SKM-1 (cell line): ENCODE measurements around the gene CTNND1.

Experiments
- DNase-seq: peaks from one replicate; lab custom pipeline; 2025; ENCODE audit not compliant: unreplicated experiment; lab: John Stamatoyannopoulos, UW

Gene CTNND1

GRCh38 chr11:57763568-57763967, 2.0 kb downstream of the CTNND1 start:
- no peak for DNase-seq

- no peak for DNase-seq
These were observed 2.4 kb downstream of the CTNND1 start for GRCh38 chr11:57764021-57764420.

DNA sequence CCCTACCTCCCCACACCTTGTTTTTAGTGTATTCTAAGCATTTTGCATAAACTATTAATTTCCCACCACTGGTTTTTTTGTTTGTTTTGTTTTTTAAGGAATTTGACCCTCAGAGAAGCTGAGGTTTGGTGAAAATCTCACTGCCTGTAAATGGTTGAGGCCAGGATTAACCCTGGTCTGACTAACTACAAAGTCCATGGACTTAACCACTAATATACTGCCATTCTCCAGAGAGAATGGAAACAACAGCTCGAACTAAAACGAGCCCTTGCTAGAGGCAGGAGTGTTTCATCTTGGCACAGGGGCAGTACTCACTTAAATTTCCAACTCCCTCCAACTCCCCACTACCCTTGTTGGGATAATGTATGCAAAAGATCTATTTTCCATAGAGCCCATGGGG, 3.0 kb downstream of the CTNND1 start:
- DNase-seq = no peak

DNA sequence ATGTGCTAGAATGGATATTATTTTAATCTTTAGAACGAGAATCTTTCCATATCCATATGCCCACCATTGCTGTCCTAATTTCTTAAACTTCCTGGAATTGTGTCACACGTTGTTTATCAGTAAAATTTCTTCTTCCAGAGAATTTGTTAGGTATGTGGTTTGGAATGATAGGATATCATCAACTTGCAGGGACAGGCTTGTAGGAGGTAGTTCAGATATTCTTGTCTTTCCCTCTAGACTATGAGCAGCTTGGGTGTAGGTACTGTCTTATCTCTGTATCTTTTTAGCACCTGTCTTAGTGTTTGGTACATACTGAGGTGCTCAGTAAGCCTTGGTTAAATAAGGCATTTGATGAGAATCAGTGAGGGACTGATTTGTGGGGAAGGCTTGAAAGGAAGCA, 3.4 kb downstream of the CTNND1 start:
- DNase-seq = no peak

GRCh38 chr11:57770793-57771192, 9.2 kb downstream of the CTNND1 start:
- no peak for DNase-seq

- no peak for DNase-seq
These were observed 9.8 kb downstream of the CTNND1 start for GRCh38 chr11:57771365-57771764.

- no peak for DNase-seq
These were observed 11.0 kb downstream of the CTNND1 start for GRCh38 chr11:57772562-57772961.

DNA sequence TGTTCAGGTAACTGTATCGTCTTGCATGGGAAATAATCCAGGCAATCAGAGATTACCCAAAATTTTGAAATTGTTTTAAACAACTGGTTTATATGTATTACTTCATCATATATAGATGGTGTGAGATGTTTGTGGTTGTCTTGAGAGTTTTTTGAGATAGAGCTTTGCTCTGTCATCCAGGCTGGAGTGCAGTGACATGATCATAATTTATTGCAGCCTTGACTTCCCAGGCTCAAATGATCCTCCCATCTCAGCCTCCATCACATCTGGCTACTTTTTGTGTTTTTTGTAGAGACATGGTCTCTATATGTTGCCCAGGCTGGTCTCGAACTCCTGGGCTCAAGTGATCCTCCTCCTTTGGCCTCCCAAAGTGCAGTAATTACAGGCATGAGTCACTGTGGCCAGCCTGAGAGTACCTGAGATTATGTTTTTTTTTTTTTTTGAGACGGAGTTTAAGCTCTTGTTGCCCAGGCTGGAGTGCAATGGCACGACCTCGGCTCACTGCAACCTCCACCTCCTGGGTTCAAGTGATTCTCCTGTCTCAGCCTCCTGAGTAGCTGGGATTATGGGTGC, 11.5 kb downstream of the CTNND1 start:
- DNase-seq = no peak

DNA sequence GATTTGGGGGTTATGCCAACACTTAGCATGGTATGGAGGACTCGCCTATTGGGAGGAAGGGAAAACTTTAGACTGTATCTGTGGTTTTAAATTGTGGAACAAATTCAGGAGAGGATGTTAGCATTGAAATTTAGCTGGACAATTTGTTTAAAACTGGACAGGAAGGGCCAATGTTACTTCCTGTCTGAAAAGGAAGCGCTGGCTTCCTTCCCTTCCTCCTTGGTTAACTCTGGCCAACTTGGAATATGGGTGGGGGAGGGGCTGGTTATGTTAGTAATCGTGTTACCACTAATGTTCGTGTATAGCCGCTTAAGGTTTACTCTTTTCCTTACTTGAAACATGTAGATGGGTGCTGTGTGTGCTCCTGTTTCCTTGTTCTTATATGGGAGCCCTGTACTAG, 13.9 kb downstream of the CTNND1 start:
- DNase-seq = no peak

- DNase-seq = no peak
These were observed 14.5 kb downstream of the CTNND1 start for GRCh38 chr11:57776031-57776521.

- no peak for DNase-seq
These were observed 15.1 kb downstream of the CTNND1 start for GRCh38 chr11:57776577-57777210.

GRCh38 chr11:57777969-57778317, 16.3 kb downstream of the CTNND1 start:
- no peak for DNase-seq

DNA sequence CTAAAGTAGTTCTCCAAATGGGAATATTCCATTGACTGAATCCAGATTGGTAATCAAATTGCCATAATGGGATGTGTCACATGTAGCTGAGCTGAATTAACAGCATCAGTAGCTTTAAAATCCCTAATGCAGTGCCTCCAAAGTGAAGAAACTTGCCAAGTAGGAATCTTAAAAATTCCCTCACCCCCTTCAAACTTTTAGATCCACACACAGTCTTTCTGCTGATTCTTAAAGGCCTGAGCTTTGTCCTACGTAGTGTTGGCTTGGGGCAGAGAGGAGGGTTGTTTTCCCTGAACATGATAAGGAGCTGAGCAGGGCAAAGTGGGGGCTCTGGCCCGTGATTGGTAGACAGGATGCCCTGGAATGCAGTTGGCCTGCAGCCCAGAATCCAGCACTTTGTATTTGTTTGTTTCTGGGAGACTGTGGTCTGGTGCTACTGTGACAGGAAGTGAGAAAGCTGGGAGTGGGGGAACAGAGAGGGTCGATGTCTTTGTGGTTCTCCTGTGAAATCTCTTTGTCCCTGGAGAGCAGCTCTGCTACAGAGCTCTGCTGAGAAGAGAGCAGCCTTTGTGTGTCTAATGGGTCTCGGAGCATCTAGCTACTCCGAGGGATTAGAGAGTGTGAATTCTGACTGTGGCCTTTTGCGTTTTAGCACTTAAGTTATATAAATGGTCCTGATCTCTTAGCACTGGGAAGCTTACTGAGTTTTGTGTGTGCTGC, 16.9 kb downstream of the CTNND1 start:
- DNase-seq = no peak

- DNase-seq = no peak
These were observed 17.7 kb downstream of the CTNND1 start for GRCh38 chr11:57779276-57779675.

GRCh38 chr11:57781529-57781943, 19.9 kb downstream of the CTNND1 start:
- DNase-seq = no peak

DNA sequence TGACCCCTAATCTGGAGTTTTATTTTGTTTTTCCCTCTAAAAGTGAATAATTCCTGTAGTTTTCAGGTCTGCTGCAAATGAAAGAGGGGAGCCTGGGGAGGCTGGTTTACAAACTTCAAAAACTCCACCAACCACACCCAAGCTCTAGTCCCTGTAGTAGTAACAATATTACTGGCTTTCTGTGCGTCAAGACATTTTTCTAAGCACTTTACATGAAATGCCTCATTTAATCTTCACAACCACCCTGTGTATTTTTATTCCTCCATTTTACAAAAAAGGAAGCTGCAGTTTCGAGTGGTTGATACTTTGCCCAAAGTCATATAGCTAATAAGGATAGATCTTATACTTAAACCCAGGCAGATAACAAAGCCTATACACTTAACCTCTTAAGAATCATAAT, 23.5 kb downstream of the CTNND1 start:
- DNase-seq = no peak

GRCh38 chr11:57786436-57786835, 24.8 kb downstream of the CTNND1 start:
- DNase-seq = no peak

DNA sequence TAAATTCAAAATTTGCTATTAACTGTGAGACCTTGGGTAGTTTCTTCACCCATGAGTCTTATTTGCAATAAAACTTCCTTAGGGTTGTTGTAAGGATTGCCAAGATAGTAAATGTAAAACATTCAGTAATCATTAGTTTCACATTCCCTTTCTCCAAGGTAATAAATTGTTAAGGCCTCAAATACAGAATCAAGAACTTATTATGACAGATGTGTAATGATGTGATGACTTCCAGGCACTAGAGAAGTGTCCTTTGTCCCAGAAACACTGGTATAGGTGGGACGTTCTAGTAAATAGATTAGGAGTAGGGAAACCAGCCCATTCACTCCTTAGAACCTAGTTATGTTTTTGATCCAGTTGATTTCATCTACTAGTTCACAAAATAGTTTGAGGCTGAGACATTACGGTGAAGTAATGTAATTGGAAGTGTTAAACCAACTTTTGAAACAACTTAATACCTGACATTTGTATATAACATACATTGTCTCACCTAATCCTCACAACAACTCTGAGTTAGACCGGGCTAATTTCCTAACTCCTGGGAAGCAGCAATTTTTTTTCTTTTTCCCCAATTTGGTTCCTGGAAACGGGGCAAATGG, 25.5 kb downstream of the CTNND1 start:
- no peak for DNase-seq

GRCh38 chr11:57787920-57788702, 26.5 kb downstream of the CTNND1 start:
- peak; percentile 80 for DNase-seq

DNA sequence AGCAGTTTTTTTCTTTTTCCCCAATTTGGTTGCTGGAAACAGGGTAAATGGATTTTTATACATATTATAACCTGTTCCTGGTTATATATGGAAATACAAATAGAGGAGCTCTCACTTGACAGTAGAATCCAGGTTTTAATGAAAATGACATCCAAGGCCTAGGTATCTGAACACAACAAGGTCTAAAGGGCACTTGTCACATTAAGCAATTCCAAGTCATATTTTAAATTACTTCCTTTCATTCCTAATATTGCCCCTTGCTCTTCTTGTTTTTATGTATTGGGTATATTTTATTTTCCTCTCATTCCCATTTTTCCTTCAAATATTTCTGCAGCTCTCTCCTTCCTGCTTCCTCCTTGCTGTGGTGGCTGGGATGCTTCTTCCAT, 27.1 kb downstream of the CTNND1 start:
- DNase-seq = no peak

DNA sequence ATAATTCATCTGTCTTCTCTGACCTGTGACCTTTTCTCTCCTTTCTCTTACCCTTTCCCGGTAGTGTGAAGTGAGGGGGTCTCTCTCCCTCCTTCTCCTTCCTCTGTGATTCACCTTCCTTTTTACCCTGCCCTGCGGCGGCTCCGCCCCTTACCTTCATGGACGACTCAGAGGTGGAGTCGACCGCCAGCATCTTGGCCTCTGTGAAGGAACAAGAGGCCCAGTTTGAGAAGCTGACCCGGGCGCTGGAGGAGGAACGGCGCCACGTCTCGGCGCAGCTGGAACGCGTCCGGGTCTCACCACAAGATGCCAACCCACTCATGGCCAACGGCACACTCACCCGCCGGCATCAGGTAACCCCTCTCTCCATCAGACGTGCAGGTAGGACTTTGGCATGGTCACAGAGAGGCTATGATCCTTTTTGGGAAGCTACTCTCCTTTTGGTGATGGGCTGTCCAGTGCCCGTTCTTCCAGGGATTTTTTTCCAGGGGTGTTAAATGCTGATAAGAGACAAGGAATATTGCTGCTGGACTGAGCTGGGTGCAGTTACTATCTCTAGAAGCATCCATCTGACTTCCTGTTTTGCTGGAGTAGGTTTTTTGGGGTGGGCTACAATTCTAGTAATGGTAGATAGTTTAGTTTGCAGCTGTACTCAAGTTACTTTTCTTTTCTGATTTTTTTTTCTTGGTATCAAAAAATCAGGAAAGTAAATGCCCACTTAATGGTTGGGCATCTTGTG, 29.9 kb downstream of the CTNND1 start:
- no peak for DNase-seq
